SU-DHL-6 (cell line): ENCODE measurements around the gene AGL.

Experiments used
- H2AFZ ChIP-seq: fragments of 200-600 bp; sonication (generic); 2 replicates; pipeline ENCODE4 v1.6.1; 2014; ENCODE audit warnings: low read depth, mild to moderate bottlenecking, moderate library complexity, mixed read lengths, antibody characterized with exemption, low read length; ENCODE audit not compliant: severe bottlenecking
- H3F3A ChIP-seq: fragments of 200-600 bp; shearing (Covaris generic); 2 replicates; pipeline ENCODE4 v1.6.0; 2016; ENCODE audit warnings: antibody characterized with exemption, mild to moderate bottlenecking; ENCODE audit not compliant: insufficient read depth
- H3K27ac ChIP-seq: fragments of 200-600 bp; sonication (generic); 2 replicates; pipeline ENCODE4 v1.5.1; 2016; ENCODE audit warnings: low read depth, mild to moderate bottlenecking, low read length, moderate library complexity, mixed read lengths
- H3K27me3 ChIP-seq: fragments of 200-600 bp; sonication (generic), shearing (Covaris generic); 2 replicates; pipeline ENCODE4 v1.6.0; 2014; ENCODE audit warnings: mild to moderate bottlenecking, low read length
- H3K36me3 ChIP-seq: fragments of 200-600 bp; sonication (generic); 2 replicates; pipeline ENCODE4 v1.6.1; 2014; ENCODE audit warnings: mild to moderate bottlenecking, low read length, mixed read lengths
- H3K4me2 ChIP-seq: fragments of 300-600, 200-600 bp; shearing (Covaris generic), sonication (generic); 2 replicates; pipeline ENCODE4 v1.6.0; 2014; ENCODE audit warnings: low read length, low read depth, mild to moderate bottlenecking; ENCODE audit not compliant: poor library complexity, severe bottlenecking
- H3K4me3 ChIP-seq: fragments of 200-600 bp; sonication (generic); 2 replicates; pipeline ENCODE4 v1.5.1; 2014; ENCODE audit warnings: antibody characterized with exemption, low read length, mild to moderate bottlenecking, mixed read lengths; ENCODE audit not compliant: insufficient read depth, poor library complexity, severe bottlenecking
- H3K79me2 ChIP-seq: fragments of 200-600 bp; sonication (generic); 2 replicates; pipeline ENCODE4 v1.6.1; 2014; ENCODE audit warnings: mild to moderate bottlenecking, low read length, moderate library complexity; ENCODE audit not compliant: insufficient read depth
- H3K9ac ChIP-seq: fragments of 200-600 bp; sonication (generic); 2 replicates; pipeline ENCODE4 v1.7.0; 2014; ENCODE audit warnings: mild to moderate bottlenecking, low read length
- H3K9me2 ChIP-seq: fragments of 200-600 bp; sonication (generic); replicated peaks from 2 replicates; pipeline ENCODE4 v1.6.1; 2014; ENCODE audit warnings: low read length; ENCODE audit not compliant: insufficient read depth
- H3K9me3 ChIP-seq: fragments of 200-600 bp; sonication (generic); 2 replicates; pipeline ENCODE4 v1.6.1; 2014; ENCODE audit warnings: low read length, mixed read lengths; ENCODE audit not compliant: insufficient read depth
- H4K20me1 ChIP-seq: fragments of 200-600 bp; sonication (generic); 2 replicates; pipeline ENCODE4 v1.6.1; 2014; ENCODE audit warnings: low read depth, mild to moderate bottlenecking, antibody characterized with exemption, low read length, moderate library complexity, mixed read lengths
- CTCF ChIP-seq: fragments of 200-600 bp; sonication (generic); IDR thresholded peaks from one replicate; pipeline ENCODE4 v1.5.1; 2017; ENCODE audit warnings: antibody characterized with exemption, mild to moderate bottlenecking, low read length, moderate library complexity; ENCODE audit not compliant: insufficient read depth, poor library complexity, severe bottlenecking
- EZH2phosphoT487 ChIP-seq: fragments of 200-600 bp; sonication (generic), shearing (Covaris generic); conservative IDR thresholded peaks from 2 replicates; pipeline ENCODE4 v1.6.1; 2018; ENCODE audit warnings: mild to moderate bottlenecking, antibody characterized with exemption, low read length, moderate library complexity, mixed read lengths

AGL gene

GRCh38 chr1:99858881-99859280 is 8.7 kb downstream of the AGL start:
- no peak for TF ChIP-seq CTCF
- TF ChIP-seq EZH2phosphoT487, result no peak

GRCh38 chr1:99860703-99861102 is 10.5 kb downstream of the AGL start:
- no peaks in the 10 kb centered on the region for H3K27me3 ChIP-seq
- H3K79me2 ChIP-seq, result 0 out of 2 replicates have a peak, but pooled peaks cover 5% of the 10 kb centered on the region
- no peak overlapping the region for H2AFZ ChIP-seq
- H3F3A ChIP-seq, result no peaks in the 10 kb centered on the region; the same call in none of the 2 replicates
- no peak overlapping the region for H3K4me3 ChIP-seq
- no peaks in the 10 kb centered on the region for H4K20me1 ChIP-seq
- TF ChIP-seq CTCF (no peak), EZH2phosphoT487 (no peak)
- peaks cover 17% of the 10 kb centered on the region; the same call in 1 of the 2 replicates for H3K36me3 ChIP-seq
- no peak overlapping the region for H3K4me2 ChIP-seq
- no peak overlapping the region for H3K27ac ChIP-seq
- H3K9me2 ChIP-seq, result no peaks in the 10 kb centered on the region
- H3K9ac ChIP-seq, result no peak overlapping the region
- no peaks in the 10 kb centered on the region for H3K9me3 ChIP-seq

More at GRCh38 chr1:99858881-99859280, 8.7 kb downstream of the AGL start:
- H3F3A ChIP-seq, result no peaks in the 10 kb centered on the region; the same call in none of the 2 replicates
- no peak overlapping the region for H3K27ac ChIP-seq
- H3K4me3 ChIP-seq, result no peak overlapping the region
- no peaks in the 10 kb centered on the region for H3K27me3 ChIP-seq
- no peaks in the 10 kb centered on the region for H3K9me3 ChIP-seq
- no peak overlapping the region for H3K4me2 ChIP-seq
- no peak overlapping the region for H2AFZ ChIP-seq
- H3K9ac ChIP-seq, result no peak overlapping the region
- H3K9me2 ChIP-seq, result no peaks in the 10 kb centered on the region
- peaks cover 10% of the 10 kb centered on the region; the same call in 1 of the 2 replicates for H3K36me3 ChIP-seq
- 0 out of 2 replicates have a peak, but pooled peaks cover 5% of the 10 kb centered on the region for H3K79me2 ChIP-seq
- H4K20me1 ChIP-seq, result no peaks in the 10 kb centered on the region

GRCh38 chr1:99867682-99868081 is 17.5 kb downstream of the AGL start:
- H3K27me3 ChIP-seq, result no peaks in the 10 kb centered on the region
- H4K20me1 ChIP-seq, result no peaks in the 10 kb centered on the region
- no peaks in the 10 kb centered on the region for H3K79me2 ChIP-seq
- no peak overlapping the region for H3K9ac ChIP-seq
- no peak overlapping the region for H3K4me3 ChIP-seq
- H3K9me3 ChIP-seq, result no peaks in the 10 kb centered on the region
- H3K4me2 ChIP-seq, result no peak overlapping the region
- no peak for TF ChIP-seq CTCF
- H3K9me2 ChIP-seq, result no peaks in the 10 kb centered on the region
- H3K27ac ChIP-seq, result no peak overlapping the region
- H2AFZ ChIP-seq, result no peak overlapping the region
- H3K36me3 ChIP-seq, result peaks cover 6% of the 10 kb centered on the region; the same call in 1 of the 2 replicates
- H3F3A ChIP-seq, result no peaks in the 10 kb centered on the region

- Histone ChIP-seq H2AFZ (no peak overlapping the region), H3K27ac (no peak overlapping the region), H3K27me3 (no peaks in the 10 kb centered on the region), H3K9ac (no peak overlapping the region), H3K9me2 (no peaks in the 10 kb centered on the region), H3K79me2 (no peaks in the 10 kb centered on the region), H3K4me3 (no peak overlapping the region), H3K4me2 (no peak overlapping the region), H3F3A (no peaks in the 10 kb centered on the region), H3K9me3 (no peaks in the 10 kb centered on the region), H3K36me3 (peaks cover 5% of the 10 kb centered on the region; the same call in 1 of the 2 replicates), H4K20me1 (no peaks in the 10 kb centered on the region)
- TF ChIP-seq CTCF, result no peak
Measured at GRCh38 chr1:99869304-99869703, 19.1 kb downstream of the AGL start.
